Dendritic cell treated with granulocyte-macrophage colony-stimulating factor and Interleukin-4, amounts not matched to agents 40 ng/mL and 50 ng/mL, for 4 days (primary cell): ENCODE data around the gene EXOC3L1.
A peak's percentile ranks its signal among the peaks of the same experiment; 100 is the strongest.

Experiments used
- H3K27ac Mint-ChIP-seq: one replicate; pipeline ENCODE4 v1.8.0; 2022; ENCODE audit warnings: mild to moderate bottlenecking, mixed read lengths
- H3K27me3 Mint-ChIP-seq: one replicate; pipeline ENCODE4 v1.8.0; 2022; ENCODE audit warnings: mild to moderate bottlenecking, mixed read lengths
- H3K36me3 Mint-ChIP-seq: one replicate; pipeline ENCODE4 v1.8.0; 2022; ENCODE audit warnings: low read depth, mixed read lengths
- H3K4me1 Mint-ChIP-seq: one replicate; pipeline ENCODE4 v1.8.0; 2022; ENCODE audit warnings: low read depth, mixed read lengths
- H3K4me3 Mint-ChIP-seq: one replicate; pipeline ENCODE4 v1.8.0; 2022; ENCODE audit warnings: mild to moderate bottlenecking, moderate library complexity, mixed read lengths
- H3K9me3 Mint-ChIP-seq: one replicate; pipeline ENCODE4 v1.8.0; 2022; ENCODE audit warnings: mixed read lengths
- intact Hi-C: fragments of 100-400 bp; cut with micrococcal nuclease; formaldehyde crosslinking; loops from one replicate; pipeline ENCODE4 v1.15.0; 2022

The EXOC3L1 gene, protein sequence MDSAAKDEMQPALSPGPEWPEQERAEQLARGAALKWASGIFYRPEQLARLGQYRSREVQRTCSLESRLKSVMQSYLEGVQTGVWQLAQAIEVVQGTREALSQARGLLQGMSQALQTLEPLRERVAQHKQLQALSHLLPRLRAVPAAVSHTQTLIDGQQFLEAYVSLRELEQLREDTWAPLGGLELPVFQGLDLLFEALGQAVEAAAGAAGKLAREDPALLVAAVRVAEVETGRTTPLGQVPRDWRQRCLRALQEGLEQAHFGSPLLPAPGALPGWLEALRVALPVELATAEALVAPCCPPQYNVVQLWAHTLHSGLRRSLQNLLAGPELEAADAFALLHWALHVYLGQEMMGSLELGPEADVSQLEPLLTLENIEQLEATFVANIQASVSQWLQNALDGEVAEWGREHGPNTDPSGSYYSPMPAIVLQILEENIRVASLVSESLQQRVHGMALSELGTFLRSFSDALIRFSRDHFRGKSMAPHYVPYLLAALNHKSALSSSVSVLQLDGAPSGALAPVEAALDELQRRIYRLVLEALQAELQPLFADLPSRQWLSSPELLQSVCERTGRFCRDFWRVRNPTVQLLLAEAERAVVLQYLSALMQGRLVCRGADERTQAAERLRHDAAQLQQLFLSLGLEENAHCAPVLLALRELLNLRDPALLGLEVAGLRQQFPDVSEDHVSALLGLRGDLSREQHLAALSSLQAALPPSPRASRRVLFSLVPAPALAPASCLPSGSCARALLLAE

DNA sequence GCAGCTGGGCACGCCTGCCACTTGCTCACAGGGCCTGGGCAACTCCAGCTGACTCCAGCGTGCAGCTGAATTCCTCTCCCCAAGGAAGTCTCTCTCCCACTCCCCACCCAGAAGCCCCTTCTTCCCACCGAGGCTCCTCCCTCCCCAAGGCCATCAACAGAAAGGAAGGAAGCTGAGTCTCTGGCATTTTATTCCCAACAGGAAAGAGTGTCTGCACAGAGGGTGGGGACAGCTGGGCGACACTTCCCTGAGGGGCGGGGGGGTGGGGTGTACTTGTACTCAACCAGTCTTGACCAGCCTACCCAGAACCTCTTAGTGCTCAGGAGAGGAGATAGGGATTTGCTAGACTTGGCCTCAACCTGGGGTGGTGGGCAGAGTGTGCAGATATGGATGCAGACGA lies at the start of gene EXOC3L1:
TSS of gene EXOC3L1 (minus strand) at position 96 of the 400 bp plus-strand sequence. CDS start 460 bp downstream, outside the sequence.
- no peak within 1 kb of the TSS for H3K27ac Mint-ChIP-seq
- intact Hi-C loops, result no loop called here
- peaks cover 41% of the 10 kb centered on the region for H3K4me1 Mint-ChIP-seq
- H3K9me3 Mint-ChIP-seq, result no peaks in the 10 kb centered on the region
- H3K36me3 Mint-ChIP-seq, result peaks cover 27% of the 10 kb centered on the region
- peaks cover 17% of the 10 kb centered on the region for H3K27me3 Mint-ChIP-seq
- H3K4me3 Mint-ChIP-seq, result no peak within 1 kb of the TSS

DNA sequence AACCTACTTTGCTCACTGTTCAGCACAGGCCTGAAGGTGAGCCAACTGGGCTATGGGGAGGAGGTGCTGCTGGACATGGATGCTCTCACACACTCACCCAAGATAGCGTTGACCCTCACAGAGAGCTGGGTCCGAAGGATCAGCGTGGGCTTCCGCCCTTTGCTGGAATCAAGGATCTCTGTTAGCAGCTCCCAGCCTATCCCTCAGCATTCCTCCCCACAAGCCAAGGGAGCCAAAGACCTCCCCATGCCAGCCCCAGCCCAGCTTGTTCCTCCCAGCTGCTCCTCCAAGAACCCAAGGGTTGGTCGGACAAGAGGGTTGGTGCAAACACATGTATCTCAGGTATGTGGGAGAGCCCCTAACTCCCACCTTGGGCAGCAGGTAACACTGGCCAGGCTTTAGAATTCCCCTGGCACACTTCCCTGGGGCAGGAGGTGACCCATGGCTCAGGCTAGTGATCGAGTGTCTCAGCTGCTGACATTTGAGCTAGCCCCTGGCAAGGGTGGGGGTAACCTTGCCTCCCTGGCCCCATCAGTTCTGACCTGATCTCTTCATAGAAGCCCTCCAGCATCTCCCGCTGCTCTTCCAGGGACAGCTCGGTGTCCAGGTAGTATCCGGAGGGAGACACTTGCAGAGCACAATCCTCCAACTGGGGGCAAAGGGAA lies 49.0 kb upstream of the EXOC3L1 start:
- no peaks in the 10 kb centered on the region for H3K27me3 Mint-ChIP-seq
- intact Hi-C loops, result no loop called here
- H3K9me3 Mint-ChIP-seq, result no peaks in the 10 kb centered on the region
- peaks cover 77% of the 10 kb centered on the region for H3K4me1 Mint-ChIP-seq
- H3K36me3 Mint-ChIP-seq, result peaks cover 62% of the 10 kb centered on the region
- peak overlapping the region; percentile 16 for H3K27ac Mint-ChIP-seq
- no peak overlapping the region for H3K4me3 Mint-ChIP-seq

DNA sequence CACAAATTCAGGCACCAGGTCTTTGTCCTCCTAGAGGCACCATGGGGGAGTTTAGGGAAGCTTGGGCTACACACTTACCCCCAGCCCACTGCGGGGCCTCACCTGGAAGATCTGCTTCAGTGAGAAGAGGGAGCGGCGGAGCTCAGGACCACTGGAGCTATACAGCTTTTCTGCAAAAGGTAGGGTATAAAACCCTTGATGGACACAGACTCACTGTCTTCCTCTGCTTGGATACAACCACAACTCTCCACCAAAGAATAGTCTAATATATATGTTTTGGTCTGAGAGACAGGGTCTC lies 48.3 kb upstream of the EXOC3L1 start:
- Mint-ChIP-seq H3K4me3 (no peak overlapping the region), H3K27me3 (no peaks in the 10 kb centered on the region), H3K27ac (no peak overlapping the region), H3K9me3 (no peaks in the 10 kb centered on the region), H3K36me3 (peaks cover 69% of the 10 kb centered on the region), H3K4me1 (peaks cover 70% of the 10 kb centered on the region)
- intact Hi-C loops, result no loop called here

- Mint-ChIP-seq H3K27ac (peak overlapping the region; percentile 18), H3K9me3 (no peaks in the 10 kb centered on the region), H3K36me3 (peaks cover 75% of the 10 kb centered on the region), H3K4me3 (no peak overlapping the region), H3K4me1 (peaks cover 65% of the 10 kb centered on the region), H3K27me3 (no peaks in the 10 kb centered on the region)
- intact Hi-C loops, result no loop called here
Observed at GRCh38 chr16:67237396-67238277, 47.7 kb upstream of the EXOC3L1 start.

- intact Hi-C loops, result no loop called here
- no peaks in the 10 kb centered on the region for H3K9me3 Mint-ChIP-seq
- H3K4me1 Mint-ChIP-seq, result peaks cover 57% of the 10 kb centered on the region
- peak overlapping the region; percentile 60 for H3K27ac Mint-ChIP-seq
- no peaks in the 10 kb centered on the region for H3K27me3 Mint-ChIP-seq
- H3K36me3 Mint-ChIP-seq, result peaks cover 83% of the 10 kb centered on the region
- no peak overlapping the region for H3K4me3 Mint-ChIP-seq
Observed at GRCh38 chr16:67236563-67237395, 46.8 kb upstream of the EXOC3L1 start.

DNA sequence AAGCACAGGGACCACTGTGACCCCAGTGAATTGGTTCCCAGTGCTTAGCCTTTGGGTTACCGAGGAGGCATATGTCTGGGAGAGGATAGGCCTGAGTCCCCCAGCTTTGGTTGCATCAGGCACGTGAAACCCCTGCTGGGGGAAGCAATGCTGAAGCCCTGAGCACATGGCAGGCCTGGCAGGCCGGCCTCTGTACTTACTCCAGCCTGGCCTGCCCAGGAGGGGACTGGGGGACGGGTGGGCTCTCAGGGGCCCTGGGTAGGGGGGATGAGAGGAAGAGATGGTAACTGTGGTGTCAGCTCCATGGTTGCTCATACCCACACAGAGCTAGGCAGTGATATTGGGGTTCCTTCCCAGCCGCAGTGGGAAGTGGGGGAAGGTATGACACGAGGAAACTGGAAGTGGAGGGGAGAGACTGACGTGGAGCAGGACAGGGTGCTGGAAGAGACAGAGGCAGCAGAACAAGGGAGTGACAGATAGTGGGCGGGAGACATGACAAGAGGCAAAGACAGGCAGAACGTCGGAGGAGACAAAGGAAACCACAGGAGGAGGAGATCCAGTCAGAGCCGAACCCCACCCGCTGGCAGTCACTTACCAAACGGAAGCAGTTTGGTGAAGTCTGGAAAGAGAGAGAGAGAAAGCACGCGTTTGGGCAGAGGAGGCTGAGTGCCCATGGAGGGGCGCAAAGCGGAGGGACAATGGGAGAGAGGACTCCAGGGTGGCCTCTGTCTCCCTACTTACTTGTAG lies 46.1 kb upstream of the EXOC3L1 start:
- H3K27ac Mint-ChIP-seq, result peak overlapping the region; percentile 60
- H3K4me3 Mint-ChIP-seq, result no peak overlapping the region
- H3K4me1 Mint-ChIP-seq, result peaks cover 49% of the 10 kb centered on the region
- peaks cover 91% of the 10 kb centered on the region for H3K36me3 Mint-ChIP-seq
- intact Hi-C loops, result no loop called here
- no peaks in the 10 kb centered on the region for H3K27me3 Mint-ChIP-seq
- no peaks in the 10 kb centered on the region for H3K9me3 Mint-ChIP-seq

GRCh38 chr16:67234180-67234597 lies 44.3 kb upstream of the EXOC3L1 start:
- Mint-ChIP-seq H3K4me3 (no peak overlapping the region), H3K36me3 (peaks cover 100% of the 10 kb centered on the region), H3K4me1 (peaks cover 43% of the 10 kb centered on the region), H3K27me3 (no peaks in the 10 kb centered on the region), H3K27ac (no peak overlapping the region), H3K9me3 (no peaks in the 10 kb centered on the region)
- intact Hi-C loops, result no loop called here

DNA sequence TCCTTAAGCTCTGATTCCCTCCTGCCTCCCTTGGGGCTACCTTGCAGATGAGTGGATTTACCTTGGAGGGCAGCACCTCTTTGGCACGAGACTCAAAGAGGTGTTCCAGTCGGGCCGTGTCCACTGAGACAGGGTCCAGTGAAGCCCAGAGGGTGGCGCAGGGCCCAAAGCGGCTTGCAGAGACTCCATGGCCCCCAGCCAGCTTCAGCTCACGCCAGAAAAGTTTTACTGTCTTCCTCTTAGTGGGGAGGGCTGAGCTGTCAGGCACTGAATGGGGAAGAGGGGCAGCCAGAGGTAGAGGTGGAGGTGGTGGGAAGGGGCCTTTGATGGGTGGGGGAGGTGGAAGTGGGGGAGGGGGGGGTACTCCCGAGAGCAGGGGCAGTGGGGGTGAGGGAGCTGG lies 43.7 kb upstream of the EXOC3L1 start:
- H3K27ac Mint-ChIP-seq, result no peak overlapping the region
- H3K9me3 Mint-ChIP-seq, result no peaks in the 10 kb centered on the region
- H3K4me3 Mint-ChIP-seq, result no peak overlapping the region
- intact Hi-C loops, result no loop called here
- H3K27me3 Mint-ChIP-seq, result no peaks in the 10 kb centered on the region
- peaks cover 43% of the 10 kb centered on the region for H3K4me1 Mint-ChIP-seq
- peaks cover 100% of the 10 kb centered on the region for H3K36me3 Mint-ChIP-seq

DNA sequence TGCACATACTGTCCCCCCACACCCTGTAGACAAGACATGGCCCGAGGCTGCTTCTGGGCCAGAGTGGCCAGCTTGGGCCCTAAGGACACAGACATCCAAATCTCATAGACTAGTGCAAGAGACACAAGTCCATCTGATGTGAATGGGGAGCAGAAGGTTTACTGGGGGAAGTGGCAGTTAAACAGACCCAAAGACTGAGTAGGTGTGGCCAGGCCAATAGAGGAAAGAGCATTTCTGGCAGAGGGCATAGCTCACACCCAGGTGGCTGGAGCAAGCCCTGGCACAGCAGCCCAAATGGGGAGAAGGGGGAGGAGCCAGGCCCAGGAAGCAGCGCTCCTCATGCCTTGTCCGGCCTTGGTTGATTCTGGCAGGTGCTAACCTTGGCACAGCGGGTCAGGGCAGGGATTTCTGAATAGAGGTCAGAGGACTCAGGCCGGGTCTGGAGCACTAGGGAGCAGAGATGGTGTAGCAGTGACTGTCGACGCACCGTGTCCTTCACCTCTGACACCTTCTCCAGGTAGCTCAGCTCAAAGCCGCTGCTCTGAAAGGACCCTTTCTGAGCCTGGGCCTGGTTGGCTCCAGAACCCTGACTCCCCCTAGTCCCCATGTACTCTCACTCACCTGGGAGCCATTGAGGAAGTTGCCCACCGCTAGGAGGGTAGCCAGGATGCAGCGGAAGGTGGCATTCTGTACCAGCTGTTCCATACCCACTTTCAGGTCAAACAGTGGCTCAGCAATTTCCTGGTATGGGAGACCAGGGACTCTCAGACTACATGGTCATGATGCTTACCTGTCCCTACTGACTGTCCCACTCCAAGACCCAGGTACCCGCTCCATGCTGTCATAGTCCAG lies 41.1 kb upstream of the EXOC3L1 start:
- Mint-ChIP-seq H3K4me1 (peaks cover 42% of the 10 kb centered on the region), H3K4me3 (no peak overlapping the region), H3K27me3 (no peaks in the 10 kb centered on the region), H3K27ac (no peak overlapping the region), H3K36me3 (peaks cover 100% of the 10 kb centered on the region), H3K9me3 (no peaks in the 10 kb centered on the region)
- intact Hi-C loops, result no loop called here

DNA sequence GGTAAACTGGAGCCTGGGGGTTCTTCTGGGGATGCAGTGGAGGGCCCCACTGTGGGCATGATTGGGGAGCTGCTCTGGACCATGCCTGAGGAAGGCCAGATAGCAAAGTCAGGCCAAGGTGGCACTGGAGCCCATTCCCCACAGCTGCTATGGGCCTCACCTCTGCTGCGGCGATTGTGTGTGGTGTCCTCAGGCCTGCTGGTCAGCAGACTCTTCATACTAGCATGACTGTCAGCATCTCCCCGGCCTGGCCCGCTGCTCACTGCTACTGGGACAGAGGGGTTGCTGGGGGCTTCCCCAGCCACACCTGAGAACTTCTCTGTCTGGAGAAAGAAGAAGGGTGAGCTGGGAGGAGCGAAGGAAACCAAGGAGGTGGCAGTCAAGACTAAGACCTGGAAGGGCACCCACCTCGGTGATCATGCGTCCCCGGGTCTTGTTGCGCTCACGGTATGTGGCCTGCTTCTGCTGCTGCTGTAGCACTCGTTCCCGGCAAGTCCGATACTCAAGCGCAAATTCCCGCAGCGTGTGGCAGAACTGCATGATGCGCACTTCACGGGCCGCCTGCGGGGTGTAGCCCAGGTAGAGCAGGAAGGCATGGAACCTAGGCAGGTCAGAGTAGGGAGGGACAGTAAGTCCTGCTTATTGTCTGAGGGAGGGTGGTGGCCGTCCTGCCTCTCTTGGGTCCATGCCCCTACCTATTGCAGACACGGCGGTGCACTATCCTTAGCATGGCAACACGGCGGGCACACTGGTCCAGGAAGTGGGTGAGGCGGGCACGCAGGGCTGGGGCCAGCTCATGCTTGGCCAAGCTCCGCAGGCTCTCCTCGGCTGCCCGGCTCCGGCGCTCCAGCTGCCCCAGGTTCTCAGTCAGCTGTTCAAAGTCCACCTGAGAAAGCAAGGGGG lies 40.2 kb upstream of the EXOC3L1 start:
- intact Hi-C loops, result no loop called here
- Mint-ChIP-seq H3K36me3 (peaks cover 94% of the 10 kb centered on the region), H3K9me3 (no peaks in the 10 kb centered on the region), H3K4me3 (no peak overlapping the region), H3K4me1 (peaks cover 48% of the 10 kb centered on the region), H3K27ac (no peak overlapping the region), H3K27me3 (no peaks in the 10 kb centered on the region)

GRCh38 chr16:67228905-67229304 lies 39.0 kb upstream of the EXOC3L1 start:
- Mint-ChIP-seq H3K27me3 (no peaks in the 10 kb centered on the region), H3K4me1 (peaks cover 54% of the 10 kb centered on the region), H3K36me3 (peaks cover 89% of the 10 kb centered on the region), H3K27ac (no peak overlapping the region), H3K9me3 (no peaks in the 10 kb centered on the region), H3K4me3 (no peak overlapping the region)
- intact Hi-C loops, result no loop called here
